ENCODE results near the gene GDF2.

DNA sequence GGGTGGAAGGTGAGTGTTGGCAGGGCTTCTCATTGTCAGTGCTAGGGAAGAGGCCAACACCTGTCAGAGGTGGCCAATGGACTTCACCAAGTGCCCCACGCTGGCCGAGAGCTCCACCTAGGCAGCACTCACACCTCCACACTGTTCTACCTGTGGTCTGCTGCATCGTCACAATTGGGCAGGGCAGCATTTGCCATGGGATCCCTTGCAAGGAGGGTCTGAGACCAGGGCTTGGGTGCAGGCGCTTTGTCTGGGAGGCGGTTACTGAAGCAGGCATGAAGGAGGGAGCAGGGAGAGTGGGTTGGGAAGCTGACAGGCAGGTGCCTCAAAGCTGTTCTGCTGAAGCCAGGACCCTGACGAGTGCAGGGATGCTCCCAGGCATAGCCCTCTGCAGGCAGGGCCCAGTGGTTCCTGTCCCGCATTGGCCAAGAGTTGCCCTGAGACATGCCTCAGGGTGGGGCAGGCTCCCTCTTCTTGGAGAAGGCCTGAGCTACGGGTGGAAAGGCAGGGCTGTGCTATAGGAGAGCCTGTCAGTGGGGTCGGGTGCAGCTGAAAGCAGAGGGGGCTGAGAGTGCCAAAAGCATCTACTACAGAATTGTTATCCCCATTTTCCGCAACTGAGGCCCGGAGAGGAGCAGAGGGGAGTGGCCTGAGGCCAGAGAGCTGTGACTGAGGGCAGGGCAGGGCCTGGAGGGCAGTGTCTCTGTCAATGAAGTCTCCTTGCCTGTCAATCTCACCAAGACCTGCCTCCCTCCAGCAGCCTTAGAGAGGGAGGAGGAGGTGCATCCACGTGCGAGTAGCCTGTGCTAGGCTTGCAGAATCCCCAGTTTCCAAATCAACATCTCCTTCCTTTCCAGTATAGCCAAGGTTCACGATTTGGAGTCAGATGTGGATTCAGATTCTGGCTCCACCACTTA is 29.9 kb downstream of the GDF2 start:
- TF ChIP-seq CTCF (IDR thresholded peaks at IDR 0.05) (no peak), POLR2A (IDR thresholded peaks at IDR 0.05) (no peak)

All from esophagus squamous epithelium (tissue), 4 donors.